GM21717 (cell line): ENCODE results near the gene WDR70.
"Not testable (repeated sequence)": the region's sequence is repeated elsewhere in the genome, so short reads cannot be mapped to it uniquely, and the experiment has no call there.

Experiments
- ATAC-seq: cut with Tn5 transposase; IDR thresholded peaks from one replicate; pipeline ENCODE4 v1.9.1; 2021; ENCODE audit warnings: mild to moderate bottlenecking, moderate library complexity; ENCODE audit not compliant: unreplicated experiment

WDR70 gene

DNA sequence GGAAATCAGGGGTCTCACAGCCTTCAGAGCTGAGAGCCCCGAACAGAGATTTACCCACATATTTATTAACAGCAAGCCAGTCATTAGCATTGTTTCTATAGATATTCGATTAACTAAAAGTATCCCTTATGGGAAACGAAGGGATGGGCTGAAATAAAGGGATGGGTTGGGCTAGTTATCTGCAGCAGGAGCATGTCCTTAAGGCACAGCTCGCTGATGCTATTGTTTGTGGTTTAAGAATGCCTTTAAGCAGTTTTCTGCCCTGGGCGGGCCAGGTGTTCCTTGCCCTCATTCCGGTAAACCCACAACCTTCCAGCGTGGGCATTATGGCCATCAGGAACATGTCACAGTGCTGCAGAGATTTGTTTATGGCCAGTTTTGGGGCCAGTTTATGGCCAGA lies 74.1 kb downstream of the WDR70 start:
- not testable (repeated sequence) for ATAC-seq

DNA sequence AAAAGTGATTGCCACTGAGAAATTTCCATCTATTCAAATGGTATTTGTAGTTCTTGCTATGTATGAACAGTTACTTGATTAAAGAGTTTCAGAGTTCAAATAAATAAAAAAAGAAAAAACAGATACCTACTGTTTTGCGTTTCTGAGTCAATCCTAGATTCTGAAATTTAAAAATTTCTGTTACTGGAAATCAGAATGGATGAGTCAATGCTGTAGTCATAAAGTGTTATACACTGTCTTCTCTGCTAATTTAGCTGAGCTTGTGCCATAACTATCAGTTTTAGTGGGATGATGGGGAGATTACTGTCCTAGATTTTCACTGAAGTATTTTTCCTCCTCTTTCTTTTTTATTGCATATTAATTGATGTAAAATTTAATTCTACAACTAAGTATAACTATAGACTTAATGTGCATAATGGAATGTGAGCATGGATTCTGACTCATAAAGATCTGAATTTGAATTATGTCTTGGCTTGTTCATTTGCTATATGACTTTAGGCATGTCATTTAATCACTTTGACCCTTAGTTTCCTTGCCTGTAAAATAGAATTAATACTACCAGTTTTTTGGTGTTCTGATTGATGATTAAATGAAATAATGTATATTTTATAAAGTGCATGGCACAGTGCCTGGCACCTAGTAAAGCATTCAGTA lies 75.4 kb downstream of the WDR70 start:
- ATAC-seq: not testable (repeated sequence)

DNA sequence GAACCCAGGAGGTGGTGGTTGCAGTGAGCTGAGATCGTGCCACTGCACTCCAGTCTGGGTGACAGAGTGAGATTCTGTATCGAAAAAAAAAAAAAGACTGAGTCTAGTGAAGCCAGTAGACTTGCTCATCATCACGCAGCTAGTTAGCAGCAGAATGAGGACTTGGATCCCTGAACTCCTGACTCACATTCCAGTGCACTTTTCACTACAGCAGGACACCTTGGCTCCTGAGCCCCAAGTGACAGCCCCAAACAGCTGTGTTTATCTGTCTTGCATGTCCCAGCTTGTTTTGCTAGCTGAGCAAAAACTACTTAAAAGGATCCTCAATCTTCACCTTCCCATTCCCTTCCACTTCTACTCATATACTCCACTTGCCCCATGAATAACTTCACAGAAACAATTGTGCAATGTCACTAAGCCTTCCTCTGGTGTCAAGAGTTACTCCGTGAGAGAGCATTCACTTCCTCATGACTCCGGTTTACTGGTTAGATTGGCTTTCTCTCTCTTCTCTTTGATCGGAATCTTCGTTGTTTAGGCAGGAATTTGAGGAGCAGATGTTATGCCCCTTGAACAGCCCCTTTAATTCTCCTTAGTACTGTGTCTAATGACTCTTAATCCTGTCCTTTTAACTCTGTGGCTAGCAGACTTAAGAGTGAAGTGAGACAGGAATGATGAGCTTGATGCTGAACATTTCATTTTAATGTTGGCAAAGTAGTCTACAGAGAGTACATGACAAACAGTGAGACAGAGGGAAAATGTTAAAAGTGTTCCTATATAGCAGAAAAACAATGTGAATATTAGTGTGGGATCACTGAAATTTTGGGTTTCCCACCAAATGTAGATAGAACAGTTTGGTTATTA lies 84.3 kb downstream of the WDR70 start:
- ATAC-seq: not testable (repeated sequence)

DNA sequence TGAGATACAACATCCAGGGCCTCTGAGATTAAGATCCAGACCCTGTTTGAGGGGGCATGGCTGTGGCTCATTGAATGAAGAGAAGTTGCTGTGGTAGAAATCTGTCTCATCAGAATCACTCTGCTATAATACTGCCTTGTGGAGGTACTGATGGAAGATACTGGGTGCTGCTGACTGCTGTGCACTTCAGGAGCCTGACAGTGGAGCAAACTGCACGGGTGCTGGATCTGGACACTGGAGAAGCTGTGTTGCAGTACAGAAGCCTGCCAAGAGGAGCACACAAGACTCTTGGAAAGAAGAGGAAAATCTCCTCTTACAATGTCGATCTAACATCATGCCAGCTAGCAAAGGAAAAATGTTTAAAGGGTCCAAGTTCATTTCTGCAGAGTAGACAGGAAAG lies 85.5 kb downstream of the WDR70 start:
- ATAC-seq: not testable (repeated sequence)

DNA sequence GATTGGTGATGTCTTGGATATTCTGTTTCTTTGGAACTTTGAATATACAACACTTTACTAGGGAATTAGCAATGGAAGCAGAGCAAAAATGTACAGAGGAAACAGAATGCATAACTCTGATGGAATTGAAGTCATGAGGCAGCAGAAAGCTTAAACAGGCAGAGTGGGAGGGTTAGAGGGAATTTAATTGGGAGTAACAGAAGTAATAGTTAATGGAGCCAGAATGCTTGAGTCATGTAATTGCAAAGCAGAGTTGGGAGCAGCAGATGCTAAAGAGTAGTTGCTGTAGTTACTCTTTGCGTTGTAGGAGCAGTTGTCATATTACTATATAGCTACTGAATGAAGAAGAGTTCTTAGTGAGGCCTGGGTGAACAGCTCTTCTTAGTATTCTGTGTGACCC lies 90.3 kb downstream of the WDR70 start:
- ATAC-seq: not testable (repeated sequence)

DNA sequence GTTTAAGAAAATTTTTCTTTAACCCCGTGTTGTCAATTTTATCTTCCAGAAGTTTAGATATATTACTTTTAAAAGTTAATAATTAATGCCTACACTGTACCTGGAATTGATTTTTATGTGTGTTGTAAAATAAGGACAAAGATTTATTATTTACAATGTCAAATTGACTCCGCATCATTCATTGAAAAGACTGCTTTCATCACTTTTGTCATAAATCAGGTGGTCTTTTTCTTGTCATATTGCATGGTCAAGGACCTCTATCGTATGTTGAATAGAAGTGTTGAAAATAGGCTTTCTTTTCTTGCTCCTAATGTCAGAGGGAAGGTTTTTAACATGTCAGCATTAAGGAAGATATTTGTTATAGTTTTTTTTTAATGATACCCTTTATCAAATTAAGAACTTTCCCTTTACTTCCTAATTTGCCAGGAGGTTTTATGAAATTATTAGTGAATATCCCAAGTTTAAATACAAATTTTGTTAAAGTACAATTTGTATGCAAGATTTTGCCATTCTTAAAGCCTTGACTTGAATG lies 92.6 kb downstream of the WDR70 start:
- no peak for ATAC-seq

DNA sequence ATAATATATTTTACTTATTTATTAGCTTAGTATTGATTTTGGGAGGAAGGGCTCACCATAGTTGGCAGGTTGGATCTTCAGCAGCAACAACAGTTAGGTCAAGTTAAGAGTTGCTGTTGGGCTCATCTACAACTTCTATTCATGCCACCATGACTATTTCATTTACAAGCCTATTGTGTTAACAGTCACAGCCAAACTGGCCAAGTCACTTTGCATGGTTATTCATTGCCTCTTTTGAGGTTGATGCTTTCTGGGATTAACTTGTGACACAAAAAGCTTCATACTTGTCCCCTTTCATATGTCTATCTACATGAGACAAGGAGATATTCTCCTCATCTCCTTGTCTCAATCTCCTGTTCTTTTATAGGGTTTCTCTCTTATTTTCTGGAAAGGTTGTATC lies 98.3 kb downstream of the WDR70 start:
- ATAC-seq: no peak

DNA sequence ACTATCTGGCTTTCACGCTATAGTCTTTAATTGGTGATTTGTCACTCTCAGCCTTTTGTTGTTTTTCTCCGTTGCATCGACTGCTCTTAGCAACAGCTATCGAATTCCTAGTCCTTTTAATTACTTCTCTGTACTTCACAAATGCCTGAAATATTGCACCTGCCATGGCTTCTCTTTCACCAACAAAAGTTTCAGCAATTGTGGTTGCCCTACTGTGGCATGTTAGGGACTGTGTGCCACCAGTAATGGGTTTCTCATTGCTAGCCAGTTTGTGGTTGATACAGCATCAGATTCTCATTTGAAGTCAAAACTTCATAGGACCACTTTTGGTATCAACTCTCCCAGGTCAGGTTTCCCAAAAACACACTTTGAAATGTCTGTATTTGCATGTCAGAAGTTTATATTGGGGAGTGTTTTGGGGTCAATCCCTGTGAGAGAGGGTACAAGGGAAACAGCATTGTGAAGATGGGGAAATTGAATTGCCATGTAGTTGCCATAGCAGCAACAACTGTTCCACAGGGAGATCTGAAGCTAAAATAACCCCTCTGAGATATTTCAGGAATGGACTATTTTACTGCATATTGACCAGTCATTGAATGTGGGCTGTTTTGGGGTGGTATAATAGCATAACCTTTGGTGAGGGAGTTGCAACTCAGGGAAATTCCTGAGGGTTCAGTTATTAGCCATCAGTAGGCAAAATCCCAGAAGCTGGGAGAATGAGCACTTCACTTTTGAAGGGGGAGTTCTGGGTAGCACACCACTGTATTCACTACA lies 99.2 kb downstream of the WDR70 start:
- ATAC-seq: no peak

DNA sequence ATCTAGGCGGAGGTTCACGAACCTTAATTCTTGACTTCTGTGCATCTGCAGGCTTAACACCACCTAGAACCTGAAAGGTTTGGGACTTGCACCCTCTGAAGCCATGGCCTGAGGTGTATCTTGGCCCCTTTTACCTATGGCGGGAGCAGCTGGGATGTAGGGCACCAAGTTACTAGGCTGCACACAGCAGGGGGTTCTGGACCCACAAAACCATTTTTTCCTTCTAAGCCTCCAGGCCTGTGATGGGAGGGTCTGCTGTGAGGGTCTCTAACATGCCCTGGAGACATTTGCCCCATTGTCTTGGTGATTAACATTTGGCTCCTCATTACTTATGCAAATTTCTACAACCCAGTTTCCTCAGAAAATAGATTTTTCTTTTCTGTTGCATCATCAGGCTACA lies 102.3 kb downstream of the WDR70 start:
- not testable (repeated sequence) for ATAC-seq

DNA sequence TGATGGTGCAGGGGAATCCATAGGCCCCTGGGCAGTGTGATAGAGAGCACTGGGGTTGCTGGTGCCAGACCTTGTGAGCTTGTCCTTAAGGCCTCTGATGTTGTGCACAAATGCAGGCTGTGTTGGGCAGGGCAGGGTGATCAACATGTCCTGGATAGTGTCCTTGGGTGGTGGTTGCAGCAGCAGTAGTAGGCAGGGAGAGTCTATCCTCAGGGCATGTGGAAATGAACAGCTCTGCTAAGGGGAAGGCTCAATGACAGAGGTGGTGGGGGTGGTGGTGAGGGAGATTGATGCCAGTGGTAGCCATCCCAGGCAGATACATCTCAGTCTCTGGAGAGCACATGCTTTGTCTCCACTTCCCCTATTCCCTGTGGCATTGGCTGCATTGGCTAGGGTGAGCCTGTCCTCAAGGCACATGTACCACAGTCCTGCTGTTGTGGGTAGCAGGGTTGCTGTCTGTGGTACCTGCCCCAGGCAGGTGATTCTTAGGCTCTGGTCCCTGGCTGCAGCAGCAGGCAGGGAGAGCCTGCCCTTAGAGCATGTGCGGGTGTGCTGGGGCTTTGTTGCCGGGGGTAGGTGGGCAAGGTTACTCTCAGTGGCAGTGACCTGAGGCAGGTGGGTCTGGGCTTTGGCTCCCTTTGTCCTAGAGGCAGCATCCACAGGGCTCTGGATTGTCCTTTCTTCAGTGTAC lies 111.1 kb downstream of the WDR70 start:
- no peak for ATAC-seq

DNA sequence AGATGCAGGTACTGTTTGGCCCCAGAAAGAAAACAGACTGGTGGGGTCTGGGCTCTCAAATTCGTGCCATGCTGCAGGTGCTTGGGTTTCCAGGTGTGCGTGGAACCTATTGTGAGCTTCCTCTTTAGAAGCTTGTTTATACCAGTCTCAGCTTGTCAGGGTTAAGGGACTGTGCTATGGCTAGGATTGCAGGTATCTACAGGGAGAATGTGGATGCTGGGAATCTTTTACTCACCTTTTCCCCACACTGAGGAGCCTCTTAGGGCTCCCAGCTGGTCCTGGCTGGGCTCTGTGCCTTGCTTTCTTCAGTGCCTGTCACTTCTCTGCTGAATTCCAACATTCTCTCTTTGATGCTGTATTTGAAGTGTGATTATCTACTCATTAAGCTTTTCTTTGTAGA lies 111.8 kb downstream of the WDR70 start:
- no peak for ATAC-seq

DNA sequence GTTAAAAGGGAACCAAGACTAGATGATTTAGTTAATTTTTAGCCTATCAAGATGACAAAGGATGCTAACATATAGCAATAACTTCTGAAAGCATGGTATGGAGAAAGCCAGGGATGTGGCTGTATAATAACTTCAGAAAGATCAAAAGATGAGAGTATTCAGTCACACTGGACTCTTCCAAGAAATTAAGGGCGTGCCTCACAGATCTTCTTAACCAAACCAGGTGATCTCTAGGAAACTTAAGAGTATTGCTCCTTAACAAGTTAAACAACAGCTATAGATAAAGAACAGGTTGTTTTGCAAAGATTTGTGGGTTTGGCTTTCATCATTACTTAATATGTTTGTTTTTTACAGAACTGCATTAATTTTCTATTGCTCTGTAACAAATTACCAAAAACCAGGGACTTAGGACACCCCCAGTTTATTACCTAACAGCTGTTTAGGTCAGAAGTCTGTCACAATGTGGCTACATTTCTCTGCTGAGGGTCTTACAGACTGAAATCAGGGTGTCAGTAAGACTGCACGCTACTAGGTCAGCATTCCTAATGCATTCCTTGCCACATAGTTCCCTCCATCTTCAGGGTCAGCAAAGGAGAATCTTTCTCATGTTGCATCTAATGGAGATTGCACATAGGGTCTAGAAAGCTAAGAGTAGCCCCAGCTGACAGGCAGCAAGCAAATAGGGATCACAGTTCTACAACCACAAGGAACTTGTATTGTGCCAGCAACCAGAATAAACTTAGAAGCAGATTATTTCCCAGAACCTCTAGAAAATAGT lies 113.8 kb downstream of the WDR70 start:
- ATAC-seq: no peak

DNA sequence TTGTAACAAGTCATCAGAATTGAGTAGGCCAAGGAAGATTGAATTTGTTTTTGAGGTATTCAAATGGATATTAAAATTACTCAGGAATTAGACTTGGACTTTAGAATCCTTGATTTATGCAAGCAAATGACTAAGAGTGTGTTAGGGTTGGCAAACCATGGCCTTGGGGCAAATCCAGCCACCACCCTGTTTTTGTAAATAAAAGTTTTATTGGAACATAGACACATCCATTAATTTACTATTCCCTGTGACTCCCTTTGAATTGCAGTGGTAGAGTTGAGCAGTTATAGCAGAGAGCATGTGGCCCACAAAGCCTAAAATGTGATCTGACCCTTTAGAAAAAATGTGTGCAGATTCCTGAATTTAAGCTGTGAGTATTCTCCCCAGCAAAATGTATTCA lies 115.6 kb downstream of the WDR70 start:
- no peak for ATAC-seq

DNA sequence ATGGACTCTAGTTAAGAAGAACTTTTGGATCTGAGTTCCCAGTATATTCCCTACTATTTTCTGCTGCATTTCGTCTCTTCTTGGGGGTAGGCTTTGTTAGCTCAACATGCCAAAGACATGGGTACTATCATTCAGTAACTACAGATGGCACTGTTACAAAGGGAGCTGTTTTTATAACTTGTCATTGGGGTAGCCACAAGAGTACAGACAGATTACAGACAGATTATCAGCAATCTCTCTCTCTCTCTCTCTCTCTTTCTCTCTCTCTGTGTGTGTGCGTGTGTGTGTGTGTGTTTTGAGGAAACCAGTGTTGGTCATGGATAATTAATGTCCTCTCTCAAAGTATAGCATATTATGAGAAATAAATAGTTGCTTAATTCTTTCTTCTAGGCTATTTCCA lies 116.1 kb downstream of the WDR70 start:
- no peak for ATAC-seq

DNA sequence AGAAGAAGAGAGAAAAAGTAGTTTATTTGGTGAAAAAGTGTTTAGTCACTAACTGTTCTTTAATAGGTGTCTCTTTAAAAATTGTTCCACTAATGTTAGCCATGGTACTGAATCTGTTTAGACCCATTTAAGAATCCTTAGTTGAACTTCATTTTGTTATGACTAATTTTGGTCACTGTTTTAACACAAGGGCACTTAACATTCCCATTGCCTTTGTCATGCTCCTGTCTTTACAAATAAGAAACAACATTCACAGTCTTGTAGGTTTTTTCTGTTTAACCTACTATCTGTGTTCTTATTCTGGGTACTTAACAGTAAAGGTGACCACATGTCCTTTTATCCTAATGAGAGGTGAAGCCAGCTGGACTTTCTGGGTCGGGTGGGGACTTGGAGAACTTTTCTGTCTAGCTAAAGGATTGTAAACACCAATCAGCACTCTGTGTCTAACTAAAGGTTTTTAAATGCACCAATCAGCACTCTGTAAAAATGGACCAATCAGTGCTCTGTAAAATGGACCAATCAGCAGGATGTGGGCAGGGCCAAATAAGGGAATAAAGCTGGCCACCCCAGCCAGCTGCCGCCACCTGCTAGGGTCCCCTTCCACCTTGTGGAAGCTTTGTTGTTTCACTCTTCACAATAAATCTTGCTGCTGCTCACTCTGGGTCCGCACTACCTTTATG lies 116.7 kb downstream of the WDR70 start:
- no peak for ATAC-seq

DNA sequence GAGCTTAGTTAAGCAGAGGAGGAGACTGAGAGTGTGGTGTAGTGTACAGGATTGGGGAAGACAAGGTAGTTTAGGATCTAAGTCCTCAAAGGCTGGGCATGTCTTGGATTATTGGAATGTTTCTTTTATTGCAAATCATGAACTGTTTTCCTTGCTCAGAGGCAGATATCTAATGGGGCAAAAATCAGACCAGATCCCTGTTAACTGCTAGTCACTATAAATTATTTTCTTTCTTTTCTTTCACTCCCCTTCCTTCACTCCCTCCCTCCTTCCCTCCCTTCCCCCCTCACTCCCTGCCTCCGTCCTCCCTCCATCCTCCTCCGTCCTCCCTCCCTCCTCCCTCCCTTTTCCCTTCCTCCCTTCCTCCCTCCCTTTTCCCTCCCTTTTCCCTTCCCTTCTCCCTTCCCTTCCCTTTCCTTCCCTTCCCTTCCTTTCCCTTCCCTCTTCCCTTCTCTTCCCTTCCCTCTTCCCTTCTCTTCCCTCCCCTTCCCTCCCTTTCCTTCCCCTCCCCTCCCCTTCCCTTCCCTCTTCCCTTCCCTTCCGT lies 117.9 kb downstream of the WDR70 start:
- no peak for ATAC-seq

DNA sequence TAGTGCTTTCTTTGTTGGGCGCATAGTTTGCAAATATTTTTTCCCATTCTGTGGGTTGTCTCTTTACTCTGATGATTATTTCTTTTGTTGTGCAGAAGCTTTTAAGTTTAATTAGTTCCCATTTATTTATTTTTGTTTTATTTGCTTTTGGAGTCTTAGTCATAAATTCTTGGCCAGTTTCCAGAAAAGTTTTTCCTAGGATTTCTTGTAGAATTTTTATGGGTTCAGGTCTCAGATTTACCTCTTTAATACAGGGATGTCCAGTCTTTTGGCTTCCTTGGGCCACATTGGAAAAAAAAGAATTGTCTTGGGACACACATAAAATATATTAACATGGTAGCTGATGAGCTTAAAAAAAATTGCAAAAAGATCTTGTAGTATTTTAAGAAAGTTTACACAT lies 122.0 kb downstream of the WDR70 start:
- no peak for ATAC-seq

DNA sequence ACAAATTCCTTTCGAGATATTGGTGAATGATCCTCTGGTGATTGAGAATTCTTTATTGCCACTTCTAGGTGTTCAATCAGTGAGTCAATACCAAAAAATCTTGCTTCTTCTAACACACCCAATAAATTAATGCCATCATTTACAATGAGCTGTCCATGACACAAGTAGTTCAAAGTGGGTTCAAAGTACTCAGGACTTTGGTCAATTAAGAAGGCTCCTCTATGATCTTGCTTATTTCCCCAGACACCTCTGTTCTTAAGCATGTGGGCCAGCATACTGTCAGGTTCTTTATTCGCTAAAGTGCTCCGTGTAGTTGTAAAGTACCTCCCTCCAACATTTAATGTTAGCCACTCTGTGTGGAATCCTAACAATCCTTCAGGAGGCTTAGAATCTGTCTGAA lies 127.1 kb downstream of the WDR70 start:
- no peak for ATAC-seq

DNA sequence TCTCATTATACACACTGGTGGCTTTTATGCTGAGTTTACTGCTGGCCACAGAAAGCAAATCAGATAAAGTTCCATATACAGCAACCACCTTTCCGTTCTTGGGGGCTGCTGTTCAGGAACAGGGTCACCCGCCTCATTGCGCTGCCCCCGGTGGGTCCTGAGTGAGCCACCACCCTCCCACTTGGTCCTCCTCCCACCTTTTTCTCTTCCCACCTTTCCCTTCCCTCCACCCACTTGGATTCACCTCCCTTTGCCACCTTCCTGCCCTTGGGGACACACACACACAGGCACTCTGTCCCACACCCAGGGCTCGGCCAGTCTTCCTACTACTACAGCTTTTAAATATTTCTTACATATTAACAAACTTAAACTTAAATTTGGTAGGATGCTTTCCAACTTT lies 127.6 kb downstream of the WDR70 start:
- no peak for ATAC-seq
